ENCODE results near the gene APLP2. TPM values are rescaled to one million over a fixed set of nuclear protein-coding genes. Genes with fewer than 3 reads are reported as not detected.
"Not testable (repeated sequence)": the region's sequence is repeated elsewhere in the genome, so short reads cannot be mapped to it uniquely, and the experiment has no call there.

Gene APLP2
- 120 and 177 TPM in 2 replicates for total RNA-seq
- 243 TPM for polyA plus RNA-seq (2012)

GRCh38 chr11:130069659-130070108, at the start of gene APLP2:
TSS of gene APLP2 (plus strand) at chr11:130069894. CDS start at chr11:130069978, 84 bp downstream.
- DNase-seq (ENCODE audit: low read depth): peak; percentile 98

GRCh38 chr11:130020323-130020722, 49.4 kb upstream of the APLP2 start:
- peak; percentile 18 for DNase-seq (ENCODE audit: low read depth)

GRCh38 chr11:130021606-130022005, 48.1 kb upstream of the APLP2 start:
- DNase-seq (ENCODE audit: low read depth): not testable (repeated sequence)

- no peak for DNase-seq (ENCODE audit: low read depth)
Observed at GRCh38 chr11:130022799-130023198, 46.9 kb upstream of the APLP2 start.

- DNase-seq (ENCODE audit: low read depth): peak; percentile 45
Observed at GRCh38 chr11:130023204-130023603, 46.5 kb upstream of the APLP2 start.

GRCh38 chr11:130024361-130024760, 45.3 kb upstream of the APLP2 start:
- no peak for DNase-seq (ENCODE audit: low read depth)

- DNase-seq (ENCODE audit: low read depth): no peak
Observed at GRCh38 chr11:130025371-130025770, 44.3 kb upstream of the APLP2 start.

GRCh38 chr11:130029137-130029536, 40.6 kb upstream of the APLP2 start:
- DNase-seq (ENCODE audit: low read depth): no peak

- no peak for DNase-seq (ENCODE audit: low read depth)
Observed at GRCh38 chr11:130031056-130031455, 38.6 kb upstream of the APLP2 start.

- DNase-seq (ENCODE audit: low read depth): no peak
Observed at GRCh38 chr11:130031945-130032344, 37.7 kb upstream of the APLP2 start.

- DNase-seq (ENCODE audit: low read depth): no peak
Observed at GRCh38 chr11:130032931-130033330, 36.8 kb upstream of the APLP2 start.

GRCh38 chr11:130034236-130034635, 35.5 kb upstream of the APLP2 start:
- no peak for DNase-seq (ENCODE audit: low read depth)

GRCh38 chr11:130037058-130037457, 32.6 kb upstream of the APLP2 start:
- peak; percentile 66 for DNase-seq (ENCODE audit: low read depth)

- DNase-seq (ENCODE audit: low read depth): no peak
Observed at GRCh38 chr11:130037881-130038585, 31.7 kb upstream of the APLP2 start.

- no peak for DNase-seq (ENCODE audit: low read depth)
Observed at GRCh38 chr11:130040281-130040940, 29.3 kb upstream of the APLP2 start.

GRCh38 chr11:130042093-130042591, 27.6 kb upstream of the APLP2 start:
- DNase-seq (ENCODE audit: low read depth): no peak

- DNase-seq (ENCODE audit: low read depth): no peak
Observed at GRCh38 chr11:130043575-130043974, 26.1 kb upstream of the APLP2 start.

- DNase-seq (ENCODE audit: low read depth): no peak
Observed at GRCh38 chr11:130047141-130047540, 22.6 kb upstream of the APLP2 start.

GRCh38 chr11:130049328-130049771, 20.3 kb upstream of the APLP2 start:
- DNase-seq (ENCODE audit: low read depth): no peak

- no peak for DNase-seq (ENCODE audit: low read depth)
Observed at GRCh38 chr11:130050257-130050656, 19.4 kb upstream of the APLP2 start.

GRCh38 chr11:130051082-130051481, 18.6 kb upstream of the APLP2 start:
- DNase-seq (ENCODE audit: low read depth): no peak

GRCh38 chr11:130052567-130052966, 17.1 kb upstream of the APLP2 start:
- DNase-seq (ENCODE audit: low read depth): no peak
